Stimulated activated CD4-positive, alpha-beta T cell treated with anti-CD3 and anti-CD28 coated beads, Interleukin-1b, Interleukin-23, amount 100 ng/mL, for 4 hours (primary cell): Measurements from ENCODE around the gene DAAM2.

Experiments
- DNase-seq, 2 donors: peaks; one replicate each; pipeline ENCODE4 v3.0.0-alpha.2; 2020; ENCODE audit warnings: low read depth in 2 of 2

DAAM2 gene

DNA sequence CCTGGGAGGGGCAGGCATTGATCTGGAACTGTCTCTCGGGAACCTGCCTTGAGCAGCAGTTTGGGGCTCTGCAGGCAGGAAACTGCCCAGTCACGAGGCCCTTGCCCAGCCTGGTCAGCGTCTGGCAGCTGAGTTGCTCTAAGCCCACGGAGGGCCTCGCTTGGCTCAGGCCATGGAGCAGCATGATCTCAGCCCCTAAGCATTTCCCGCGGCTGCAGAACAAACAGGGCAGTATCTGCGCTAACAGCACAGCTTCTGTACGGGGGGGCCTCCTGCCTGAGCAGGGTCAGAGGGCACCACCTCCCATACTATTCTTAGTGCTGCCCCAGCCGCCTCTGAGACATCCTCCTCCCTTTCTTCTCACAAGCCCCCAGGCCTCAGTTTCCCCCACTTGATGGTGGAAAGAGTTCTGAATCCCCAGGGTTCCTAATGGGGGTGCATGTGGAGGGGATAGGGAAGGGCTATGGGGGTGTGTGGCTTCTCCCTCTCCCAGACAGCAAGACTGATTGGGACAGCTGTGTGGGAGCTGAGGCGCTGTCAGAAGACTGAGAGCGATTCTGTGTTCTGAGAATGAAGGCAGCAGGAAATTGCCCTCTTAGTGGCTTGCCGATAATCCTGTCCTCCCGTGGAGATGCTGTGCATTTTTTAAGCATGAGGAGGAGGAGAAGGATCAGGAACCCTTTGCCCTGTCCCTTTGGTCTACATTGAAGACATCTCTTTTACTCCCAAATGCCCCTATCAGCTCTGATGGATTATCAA, 95.7 kb downstream of the DAAM2 start:
- no peak for DNase-seq

DNA sequence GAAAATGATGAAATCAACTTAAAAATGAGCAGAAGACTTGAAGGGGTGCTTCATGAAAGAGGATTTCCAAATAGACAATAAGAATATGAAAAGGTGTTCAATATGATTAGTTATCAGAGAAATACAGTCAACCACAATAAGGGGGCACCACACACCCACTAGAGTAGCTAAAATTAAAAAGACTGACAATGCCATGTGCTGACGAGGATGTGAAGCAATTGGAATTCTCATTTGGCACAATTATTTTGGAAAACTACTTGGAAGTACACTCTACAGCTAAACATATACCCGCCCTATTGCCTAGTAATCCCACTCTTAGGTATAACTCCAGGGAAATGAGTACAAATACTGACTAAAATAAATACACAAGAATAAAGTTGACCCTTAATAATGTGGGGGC, 97.1 kb downstream of the DAAM2 start:
- no peak for DNase-seq

DNA sequence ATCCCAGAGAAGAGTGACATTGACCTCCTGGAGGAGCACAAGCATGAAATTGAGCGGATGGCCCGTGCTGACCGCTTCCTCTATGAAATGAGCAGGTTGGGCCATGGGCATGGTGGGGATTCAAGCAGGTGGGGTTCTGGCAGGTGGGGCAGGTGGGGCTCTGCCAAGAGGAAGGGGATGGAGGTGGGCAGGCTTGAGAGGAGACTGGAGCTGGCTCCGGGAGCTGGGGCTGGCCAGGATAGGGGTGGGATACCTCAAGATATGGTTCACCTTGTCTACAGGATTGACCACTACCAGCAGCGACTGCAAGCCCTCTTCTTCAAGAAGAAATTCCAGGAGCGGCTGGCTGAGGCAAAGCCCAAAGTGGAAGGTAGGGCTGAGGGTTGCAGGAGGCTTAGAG, 99.2 kb downstream of the DAAM2 start:
- DNase-seq = no peak

DNA sequence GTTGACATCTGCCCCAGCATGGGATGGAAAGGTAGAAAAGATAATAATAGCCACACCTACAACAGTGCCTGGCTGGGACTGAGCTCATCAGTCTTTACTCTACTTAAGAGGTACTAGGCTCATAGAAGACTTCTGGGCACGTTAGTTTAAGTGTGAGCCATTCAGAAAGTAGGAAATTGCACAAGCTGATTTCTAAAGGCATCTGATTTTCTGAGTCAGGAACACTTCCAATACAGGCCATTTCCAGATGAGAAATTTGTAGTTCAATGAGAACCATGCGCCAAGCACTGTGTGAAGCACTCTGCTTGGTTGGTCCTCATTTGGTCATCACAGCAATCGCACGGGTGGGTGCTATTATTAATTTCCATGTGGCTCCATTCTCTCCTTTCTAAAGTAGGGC, 99.8 kb downstream of the DAAM2 start:
- DNase-seq = no peak

DNA sequence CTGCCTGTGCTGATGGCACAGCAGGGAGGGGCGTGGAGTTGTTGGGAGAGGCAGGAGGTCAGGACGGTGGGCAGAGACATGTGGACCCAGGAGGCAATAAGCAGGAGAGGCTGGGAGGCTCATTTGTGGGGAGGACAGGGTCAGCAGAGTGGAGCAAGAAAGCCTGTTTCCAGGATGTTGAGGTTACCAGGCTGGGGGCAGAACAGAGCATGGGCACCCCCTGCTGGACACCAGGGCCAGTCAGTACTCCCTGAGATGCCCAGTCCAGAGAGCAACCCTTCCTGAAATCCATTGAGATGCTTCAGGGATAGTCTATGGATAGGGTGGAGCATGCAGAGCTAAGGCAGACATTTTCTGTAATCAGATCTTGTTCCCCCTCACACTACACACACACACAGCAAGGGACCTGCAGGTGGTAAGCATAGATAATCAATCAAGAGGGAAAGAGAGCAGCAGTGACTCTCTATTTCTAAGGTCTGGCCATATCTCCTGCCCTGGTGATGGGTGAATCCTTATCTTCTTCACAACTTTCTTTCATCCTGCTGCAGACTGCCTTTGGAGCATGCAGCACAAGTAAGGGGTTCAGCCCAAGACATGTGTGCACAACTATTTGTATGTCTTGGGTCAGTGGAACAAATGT, 100.4 kb downstream of the DAAM2 start:
- DNase-seq = no peak

DNA sequence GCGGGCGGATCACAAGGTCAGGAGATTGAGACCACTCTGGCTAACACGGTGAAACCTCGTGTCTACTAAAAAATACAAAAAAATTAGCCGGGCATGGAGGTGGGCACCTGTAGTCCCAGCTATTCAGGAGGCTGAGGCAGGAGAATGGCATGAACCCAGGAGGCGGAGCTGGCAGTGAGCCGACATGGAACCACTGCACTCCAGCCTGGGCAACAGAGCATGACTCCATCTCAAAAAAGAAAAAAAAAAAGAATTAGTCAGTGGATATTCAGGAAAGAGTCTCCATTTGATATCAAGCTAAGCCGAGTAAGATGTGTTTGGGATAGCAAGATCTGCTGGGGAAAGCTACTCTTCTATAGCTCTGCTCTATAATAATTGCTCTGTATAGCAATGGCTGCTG, 101.1 kb downstream of the DAAM2 start:
- DNase-seq = no peak

DNA sequence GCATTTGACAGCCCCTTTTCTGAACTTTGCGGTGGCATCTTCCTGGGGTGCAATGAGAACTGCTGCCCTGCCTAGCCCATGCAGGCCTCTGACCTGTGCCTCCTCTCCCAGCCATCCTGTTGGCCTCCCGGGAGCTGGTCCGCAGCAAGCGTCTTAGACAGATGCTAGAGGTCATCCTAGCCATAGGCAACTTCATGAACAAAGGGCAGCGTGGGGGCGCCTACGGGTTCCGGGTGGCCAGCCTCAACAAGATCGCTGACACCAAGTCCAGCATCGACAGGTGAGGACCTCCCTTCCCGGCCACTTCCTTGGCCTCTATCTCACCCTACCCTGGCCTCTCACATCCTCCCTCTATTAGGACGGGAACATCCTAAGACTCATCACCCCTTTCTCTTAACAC, 104.5 kb downstream of the DAAM2 start:
- DNase-seq = no peak

DNA sequence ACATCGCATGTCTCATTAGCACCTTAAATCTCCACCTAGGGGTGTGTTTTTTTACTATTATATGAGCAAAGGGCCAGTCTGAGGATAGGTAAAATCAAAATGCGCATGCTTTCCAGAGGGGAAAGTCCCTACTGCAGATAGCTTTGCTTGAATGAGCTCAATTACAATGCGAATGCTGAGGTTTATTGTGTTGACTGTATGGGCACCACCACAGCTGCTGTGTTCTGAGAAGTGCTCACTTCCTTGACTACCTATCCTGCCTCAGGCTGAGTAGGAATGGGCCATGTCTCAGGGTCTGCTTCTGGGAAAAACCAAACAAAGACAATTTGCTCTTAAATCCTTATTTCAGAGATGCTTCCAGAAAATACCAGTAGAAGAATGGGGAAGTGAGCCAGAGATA, 105.5 kb downstream of the DAAM2 start:
- DNase-seq = no peak

DNA sequence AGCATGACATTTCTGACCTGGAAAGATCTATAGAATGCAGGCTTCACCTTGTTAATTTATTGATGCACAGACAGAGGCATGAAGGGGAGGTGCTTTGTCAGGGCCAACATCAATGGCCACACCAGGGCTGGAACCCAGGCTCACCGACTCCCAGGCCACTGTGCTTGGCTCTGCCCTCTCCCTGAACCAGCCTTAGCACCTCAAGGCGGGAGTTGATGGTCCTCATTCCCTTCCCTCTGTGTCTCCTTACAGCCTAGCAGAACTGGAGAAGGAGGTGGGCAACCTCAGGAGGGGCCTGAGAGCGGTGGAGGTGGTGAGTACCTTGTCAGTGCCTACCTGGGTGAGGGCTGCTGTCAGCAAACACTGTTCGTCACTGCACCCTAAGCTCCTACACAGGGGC, 106.4 kb downstream of the DAAM2 start:
- no peak for DNase-seq

DNA sequence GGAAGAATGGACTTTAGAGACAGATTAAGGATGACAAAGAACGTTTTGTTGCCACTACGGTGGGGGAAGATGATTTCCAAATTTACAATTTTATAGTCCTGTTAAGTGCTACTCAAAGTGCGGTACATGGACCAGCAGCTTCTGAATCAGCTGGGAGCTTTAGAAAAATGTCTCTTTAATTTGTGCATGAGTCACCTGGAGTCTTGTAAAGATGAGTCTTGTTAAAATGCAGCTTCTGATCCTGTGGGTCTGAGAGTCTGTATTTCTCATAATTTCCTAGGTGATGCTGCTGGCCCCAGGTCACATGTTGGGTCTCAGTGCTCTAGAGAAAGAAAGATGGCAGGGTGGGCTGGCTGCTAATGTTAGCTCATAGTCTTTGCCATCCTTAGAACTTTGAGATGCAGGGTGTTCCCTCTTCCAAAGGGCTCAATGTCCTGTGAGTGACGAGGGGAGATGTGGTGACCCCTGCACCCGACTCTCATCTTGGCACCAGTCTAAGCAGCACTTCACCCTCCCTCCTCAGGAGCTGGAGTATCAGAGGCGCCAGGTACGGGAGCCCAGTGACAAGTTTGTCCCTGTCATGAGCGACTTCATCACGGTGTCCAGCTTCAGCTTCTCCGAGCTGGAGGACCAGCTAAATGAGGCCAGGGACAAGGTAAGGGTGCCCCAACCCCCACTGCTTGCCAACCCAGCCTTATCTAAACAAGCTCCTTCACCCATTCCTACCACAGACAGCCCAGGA, 107.5 kb downstream of the DAAM2 start:
- DNase-seq = no peak

DNA sequence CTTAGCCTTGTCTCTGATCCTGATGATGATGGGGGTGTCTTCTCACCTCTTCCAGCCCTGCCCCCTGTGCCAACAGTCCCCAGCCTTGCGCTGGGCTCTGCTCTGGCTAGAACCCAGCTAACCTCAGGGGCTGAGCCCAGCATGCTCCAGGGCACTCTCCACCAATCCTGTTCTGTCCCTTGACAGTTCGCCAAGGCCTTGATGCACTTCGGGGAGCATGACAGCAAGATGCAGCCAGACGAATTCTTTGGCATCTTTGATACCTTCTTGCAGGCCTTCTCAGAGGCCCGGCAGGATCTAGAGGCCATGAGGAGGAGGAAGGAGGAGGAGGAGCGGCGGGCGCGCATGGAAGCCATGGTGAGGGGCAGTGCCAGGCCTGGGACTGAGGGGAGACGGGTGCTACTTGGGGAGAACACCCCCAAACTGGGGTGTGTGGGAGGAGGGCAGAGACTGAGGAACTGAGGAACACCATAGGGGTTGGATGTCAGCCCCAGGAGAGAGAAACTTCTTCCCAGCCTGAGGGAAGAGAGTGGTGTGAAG, 109.0 kb downstream of the DAAM2 start:
- no peak for DNase-seq

DNA sequence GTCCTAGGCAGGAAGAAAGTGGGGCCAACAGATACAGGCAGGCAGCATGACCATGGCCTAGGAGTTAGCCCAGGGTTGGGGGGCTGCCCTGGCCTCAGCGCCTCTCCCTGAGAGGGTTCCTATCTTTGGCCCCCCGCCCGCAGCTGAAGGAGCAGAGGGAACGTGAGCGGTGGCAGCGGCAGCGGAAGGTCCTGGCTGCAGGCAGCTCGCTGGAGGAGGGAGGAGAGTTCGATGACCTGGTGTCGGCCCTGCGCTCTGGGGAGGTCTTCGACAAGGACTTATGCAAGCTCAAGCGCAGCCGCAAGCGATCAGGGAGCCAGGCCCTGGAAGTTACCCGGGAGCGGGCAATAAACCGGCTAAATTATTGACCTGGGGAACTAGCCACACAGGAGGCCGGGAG, 109.5 kb downstream of the DAAM2 start:
- no peak for DNase-seq

DNA sequence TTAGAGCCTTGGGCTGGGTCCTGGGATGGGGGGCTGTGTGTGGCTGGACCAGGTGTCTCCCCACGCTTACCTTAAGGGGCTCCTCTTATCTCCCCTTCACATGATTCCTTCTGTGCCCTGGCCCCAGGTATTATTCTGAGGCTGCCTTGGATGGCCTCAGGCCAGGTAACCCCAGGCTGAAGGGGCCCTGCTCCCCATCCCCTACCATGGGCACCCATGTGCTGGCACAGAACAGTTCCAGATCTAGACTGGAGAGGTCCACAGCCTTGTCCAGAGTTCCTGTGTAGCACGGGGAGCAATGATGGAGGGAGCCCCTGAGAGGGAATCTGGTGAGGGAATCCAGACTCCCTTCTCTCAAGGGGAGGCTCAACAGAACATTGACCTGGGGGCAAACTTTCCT, 110.0 kb downstream of the DAAM2 start:
- DNase-seq = no peak

DNA sequence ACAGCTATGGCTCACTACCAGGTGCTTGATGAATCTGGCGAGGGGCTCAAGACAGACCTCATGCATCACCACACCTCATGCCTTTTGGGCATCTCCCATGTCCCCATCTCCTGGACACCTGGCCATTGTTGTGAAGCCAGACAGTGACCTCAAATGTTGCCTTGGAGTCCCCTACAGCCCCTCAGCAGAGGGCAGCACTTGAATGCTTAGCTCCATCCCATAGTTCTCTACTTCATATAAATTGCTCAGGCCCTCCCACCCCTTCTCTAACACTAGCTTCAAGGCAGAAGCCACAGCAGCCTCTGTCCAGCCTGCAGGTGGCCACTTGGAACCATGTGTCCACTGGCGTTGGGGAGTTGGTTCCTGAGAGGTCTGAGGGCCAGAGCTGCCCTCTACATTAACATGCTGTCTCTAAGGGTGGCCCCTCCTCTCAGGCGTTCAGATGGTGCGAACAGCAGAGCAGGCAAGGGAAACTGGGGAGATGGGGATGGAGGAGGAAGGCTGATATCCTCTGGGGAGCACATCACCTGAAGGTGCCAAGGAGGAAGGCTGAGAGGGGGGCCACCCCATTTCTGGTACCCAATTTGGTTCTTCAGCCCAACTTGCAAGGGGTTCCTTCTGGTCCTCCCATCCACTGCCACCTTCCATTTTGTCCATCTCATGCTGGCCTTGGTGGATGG, 110.8 kb downstream of the DAAM2 start:
- no peak for DNase-seq

DNA sequence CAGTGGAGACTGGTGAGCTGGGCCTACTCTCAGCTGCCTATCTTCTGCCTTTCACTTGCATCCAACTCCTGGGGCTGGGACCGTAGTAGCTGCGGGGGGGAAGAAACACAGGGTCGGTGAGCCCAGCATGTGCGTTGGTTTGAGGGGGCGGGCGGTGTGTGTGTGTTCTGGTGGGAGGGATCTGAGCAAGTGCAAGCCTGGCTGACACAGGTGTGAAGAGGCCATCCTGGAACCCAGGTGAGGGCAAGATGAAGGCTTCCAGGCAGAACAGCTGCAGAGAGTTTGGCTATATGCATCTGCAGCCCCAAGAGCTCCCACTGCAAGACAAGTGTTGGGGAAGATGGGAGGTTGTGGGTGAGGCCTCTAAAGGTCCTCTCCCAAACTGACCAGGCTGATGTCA, 111.5 kb downstream of the DAAM2 start:
- DNase-seq = no peak

DNA sequence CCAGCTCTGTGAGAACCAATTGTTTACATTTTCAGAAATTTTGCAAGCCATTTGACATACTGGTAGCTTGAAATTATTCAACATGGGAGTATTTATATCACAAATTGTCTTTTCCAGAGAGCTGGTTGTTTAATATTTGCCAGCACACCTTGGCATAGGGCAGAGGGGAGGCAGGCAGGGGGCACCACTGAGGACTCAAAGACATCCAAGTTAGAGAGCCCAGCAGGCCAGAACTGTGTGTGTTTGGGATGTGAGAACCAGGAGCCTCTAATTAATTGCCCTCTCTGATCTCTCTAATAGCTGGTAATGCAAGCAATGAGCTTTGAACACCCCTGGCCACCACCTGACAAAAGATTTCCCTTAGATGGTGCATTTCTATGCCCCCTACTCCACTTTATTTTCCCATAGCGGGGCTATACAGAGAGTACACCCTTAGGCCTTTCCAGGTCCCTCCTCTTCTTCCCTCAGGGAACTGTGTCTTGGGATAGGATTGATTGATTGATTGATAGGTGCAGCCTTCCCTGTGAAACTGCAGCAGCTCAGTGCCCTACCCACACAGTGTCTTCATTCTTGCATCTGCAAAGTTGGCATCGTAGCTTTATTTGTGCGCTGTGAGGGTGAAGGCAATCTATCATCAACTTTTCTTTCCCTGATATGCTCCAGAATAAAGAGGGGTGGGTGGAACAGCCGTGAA, 112.9 kb downstream of the DAAM2 start:
- no peak for DNase-seq

DNA sequence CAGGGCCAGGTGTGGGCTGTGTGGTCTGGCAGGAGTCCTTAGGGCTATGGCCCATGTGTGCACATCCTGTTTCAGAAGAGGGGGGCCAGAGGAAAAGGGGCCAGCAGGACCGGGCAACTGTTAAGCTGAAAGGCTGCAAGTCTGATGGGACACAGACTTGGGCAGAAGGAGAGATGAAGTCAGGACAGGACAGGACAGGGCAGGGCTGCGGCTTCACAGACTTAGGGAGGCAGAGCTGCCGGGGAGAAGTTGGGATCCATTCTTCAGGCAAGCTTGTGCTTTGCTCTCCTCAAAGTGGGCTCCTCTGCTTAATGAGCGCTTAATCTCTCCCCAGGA, 113.4 kb downstream of the DAAM2 start:
- DNase-seq = no peak

DNA sequence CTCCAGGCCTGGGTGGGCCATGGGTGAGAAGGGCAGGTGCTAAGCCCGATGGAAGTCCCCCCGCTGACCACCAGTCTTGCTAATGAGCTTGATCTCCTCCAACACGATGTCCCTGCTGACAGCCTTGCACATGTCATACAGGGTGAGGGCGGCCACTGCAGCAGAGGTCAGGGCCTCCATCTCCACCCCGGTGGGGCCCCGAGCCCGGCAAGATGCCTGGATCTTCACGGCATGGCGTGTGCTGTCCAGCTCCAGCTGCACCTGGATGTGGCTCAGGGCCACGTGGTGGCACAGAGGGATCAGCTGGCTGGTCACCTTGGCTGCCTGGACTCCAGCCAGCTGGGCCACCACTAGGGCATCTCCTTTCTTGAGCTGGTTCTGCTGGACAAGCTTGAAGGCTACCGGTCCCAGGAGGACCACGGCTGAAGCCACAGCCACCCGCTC, 114.2 kb downstream of the DAAM2 start:
- no peak for DNase-seq

DNA sequence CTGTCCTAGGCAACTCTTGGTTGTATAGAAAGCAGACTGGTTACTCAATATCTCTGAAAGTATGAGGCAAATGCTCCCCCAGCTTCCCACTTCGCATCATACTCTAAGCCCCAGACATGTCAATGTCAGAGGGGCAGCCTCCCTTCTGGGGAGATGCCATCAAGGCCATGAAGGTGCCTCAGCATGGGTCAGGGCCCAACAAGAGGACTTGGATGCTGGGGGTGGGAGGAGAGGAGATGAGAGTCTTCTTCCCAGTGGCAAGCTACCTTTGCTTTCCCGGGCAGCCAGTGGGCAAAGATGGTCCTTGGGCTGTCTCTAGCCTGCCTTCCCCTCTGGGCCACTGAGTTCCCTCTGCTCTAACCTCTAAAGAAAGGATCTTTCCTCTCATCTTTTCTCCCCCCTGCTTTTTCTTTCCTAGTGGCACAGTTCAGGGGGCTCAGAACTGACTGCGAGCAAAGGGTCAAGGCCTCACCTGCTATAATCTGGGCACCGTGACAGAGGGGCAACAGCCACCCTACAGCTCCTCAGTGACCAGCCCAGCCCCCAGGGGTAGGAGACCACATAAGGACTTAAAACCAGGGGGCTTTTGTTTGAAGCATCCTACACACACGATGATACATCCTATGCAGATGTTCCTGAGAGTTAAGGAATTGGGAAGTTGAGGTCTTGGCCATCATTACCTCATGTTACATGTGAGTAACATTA, 115.8 kb downstream of the DAAM2 start:
- DNase-seq = no peak

DNA sequence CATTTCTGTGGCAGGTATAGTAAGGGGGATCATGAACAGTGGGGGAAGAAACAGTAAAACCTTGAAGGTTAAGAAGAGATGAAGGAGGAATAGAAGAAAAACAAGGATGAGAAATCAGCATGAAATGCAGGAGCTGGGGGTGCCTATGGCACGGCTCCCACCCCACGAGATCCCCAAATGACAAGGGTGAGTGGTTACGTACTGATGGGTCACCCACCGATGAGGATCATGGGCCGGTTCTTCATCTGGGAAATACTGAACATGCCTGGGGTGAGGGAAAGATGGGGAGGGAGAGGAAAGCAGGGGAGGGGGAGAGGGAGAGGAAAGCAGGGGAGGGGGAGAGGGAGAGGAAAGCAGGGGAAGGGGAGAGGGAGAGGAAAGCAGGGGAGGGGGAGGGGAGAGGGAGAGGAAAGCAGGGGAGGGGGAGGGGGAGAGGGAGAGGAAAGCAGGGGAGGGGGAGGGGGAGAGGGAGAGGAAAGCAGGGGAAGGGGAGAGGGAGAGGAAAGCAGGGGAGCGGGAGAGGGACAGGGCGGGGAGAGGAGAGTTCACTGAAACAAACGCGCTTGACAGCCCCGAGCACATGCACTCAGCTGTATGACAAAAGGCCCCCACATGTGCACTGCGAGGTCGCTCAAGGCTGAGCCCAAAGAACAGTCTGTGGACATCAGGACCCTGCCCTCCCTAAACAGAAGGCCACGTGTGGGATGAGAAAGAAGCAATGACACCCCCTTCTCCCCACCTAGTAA, 116.8 kb downstream of the DAAM2 start:
- DNase-seq = no peak
